Activated CD4-positive, alpha-beta T cell treated with anti-CD3 and anti-CD28 coated beads, Interleukin-2, amount 10 ng/mL, durations not matched to agents 24 days and 14 days (primary cell): ENCODE results near the gene SLC25A25. TPM values are rescaled to one million over a fixed set of nuclear protein-coding genes. Genes with fewer than 3 reads are reported as not detected.
"Not testable (repeated sequence)": the region's sequence is repeated elsewhere in the genome, so short reads cannot be mapped to it uniquely, and the experiment has no call there.

Experiments
- DNase-seq: peaks from one replicate; pipeline ENCODE4 v3.0.0; 2022
- H3K27ac Mint-ChIP-seq: one replicate; pipeline ENCODE4 v1.8.0; 2022; ENCODE audit warnings: mild to moderate bottlenecking, mixed read lengths
- H3K27me3 Mint-ChIP-seq: one replicate; pipeline ENCODE4 v1.8.0; 2022; ENCODE audit warnings: mixed read lengths
- H3K36me3 Mint-ChIP-seq: one replicate; pipeline ENCODE4 v1.8.0; 2022; ENCODE audit warnings: low read depth, mild to moderate bottlenecking, mixed read lengths
- H3K4me1 Mint-ChIP-seq: one replicate; pipeline ENCODE4 v1.8.0; 2021; ENCODE audit warnings: mixed read lengths
- H3K4me3 Mint-ChIP-seq: one replicate; pipeline ENCODE4 v1.8.0; 2022; ENCODE audit warnings: mild to moderate bottlenecking, moderate library complexity, mixed read lengths
- H3K9me3 Mint-ChIP-seq: one replicate; pipeline ENCODE4 v1.8.0; 2021; ENCODE audit warnings: mixed read lengths
- intact Hi-C: fragments of 100-400 bp; cut with micrococcal nuclease; formaldehyde crosslinking; loops from one replicate; pipeline ENCODE4 v1.15.1; 2023
- total RNA-seq: library from RNA; stranded (reverse); gene quantifications from 2 replicates; pipeline ENCODE4 v1.2.3, GENCODE V29; 2022

SLC25A25 gene
- 12.2 and 14.0 TPM in 2 replicates for total RNA-seq

DNA sequence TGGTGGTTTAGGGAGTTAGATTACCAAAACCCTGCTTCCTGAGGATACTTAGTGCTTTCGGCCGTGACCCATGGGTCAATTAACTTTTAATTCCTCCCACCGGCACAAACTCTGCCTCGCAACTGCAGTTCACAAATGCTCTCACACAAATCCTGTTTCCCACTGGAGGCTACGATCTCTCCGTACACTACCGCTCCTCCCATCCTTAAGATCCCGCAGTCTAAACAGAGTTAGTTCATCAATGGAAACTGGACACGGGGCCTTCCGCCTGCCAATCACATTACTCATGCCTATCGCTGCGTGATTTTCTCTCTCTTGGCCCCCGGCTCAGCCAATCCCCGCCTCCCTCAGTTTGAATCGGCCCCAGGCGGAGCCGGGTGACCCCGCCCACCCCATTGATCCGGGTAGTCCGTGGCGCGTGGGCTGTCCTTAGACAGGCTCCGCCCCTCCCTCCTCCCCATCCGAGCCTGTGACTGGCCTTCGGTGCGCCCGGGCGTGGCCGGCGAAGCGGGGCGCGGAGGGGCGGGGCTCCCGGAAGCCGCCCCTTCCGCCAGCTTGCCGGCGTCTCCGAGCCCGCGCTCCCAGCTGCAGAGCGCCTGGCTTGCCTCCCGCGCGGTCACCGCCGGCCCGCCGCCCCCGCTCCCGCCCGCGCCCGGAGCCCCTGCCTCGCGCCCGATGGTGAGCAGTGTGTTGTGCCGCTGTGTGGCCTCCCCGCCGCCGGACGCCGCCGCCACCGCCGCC, at the start of gene SLC25A25:
SLC25A25 (plus strand) TSS at position 588 of the 741 bp plus-strand sequence; CDS start at position 676, 88 bp downstream.
- H3K4me1 Mint-ChIP-seq: peaks cover 44% of the 10 kb centered on the region
- peak within 1 kb of the TSS; percentile 93 for H3K4me3 Mint-ChIP-seq

GRCh38 chr9:128020692-128021091, 47.3 kb upstream of the SLC25A25 start:
- Mint-ChIP-seq H3K27ac (no peak overlapping the region), H3K27me3 (no peaks in the 10 kb centered on the region), H3K36me3 (no peaks in the 10 kb centered on the region), H3K4me1 (peaks cover 51% of the 10 kb centered on the region), H3K4me3 (no peak overlapping the region), H3K9me3 (no peaks in the 10 kb centered on the region)
- no peak for DNase-seq
- intact Hi-C loops: no loop called here

More for the DNA sequence above, at the start of gene SLC25A25:
- peaks cover 21% of the 10 kb centered on the region for H3K36me3 Mint-ChIP-seq
- no peaks in the 10 kb centered on the region for H3K9me3 Mint-ChIP-seq
- intact Hi-C loops: loop anchor here (1.0 to 10.0 kb wide), 6 partner anchors 26 to 1109 kb away; partner anchors contain the start of genes CDK9, IER5L and TOR2A
- DNase-seq: peak; percentile 100
- no peaks in the 10 kb centered on the region for H3K27me3 Mint-ChIP-seq
- peak within 1 kb of the TSS; percentile 84 for H3K27ac Mint-ChIP-seq

DNA sequence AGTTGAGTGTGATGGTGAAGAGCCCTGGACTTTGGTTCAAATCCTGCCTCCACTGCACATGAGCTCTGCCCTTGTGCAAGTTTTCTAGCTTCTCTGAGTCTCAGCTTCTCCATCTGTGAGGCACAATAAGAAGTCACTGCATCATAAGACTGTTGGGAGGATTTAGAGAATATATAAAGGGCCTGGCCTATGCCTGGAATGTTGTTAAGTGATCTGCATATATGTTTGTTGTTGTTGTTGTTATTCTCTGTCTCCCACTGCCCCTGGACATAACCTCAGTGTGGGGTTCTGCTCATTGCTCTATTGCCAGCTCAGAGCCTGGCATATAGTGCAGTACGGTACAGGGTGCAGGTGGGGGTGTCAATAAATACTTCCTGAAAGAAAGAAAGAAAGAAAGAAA, 46.9 kb upstream of the SLC25A25 start:
- intact Hi-C loops: no loop called here
- no peak for DNase-seq
- Mint-ChIP-seq H3K9me3 (no peaks in the 10 kb centered on the region), H3K36me3 (peaks cover under 1% of the 10 kb centered on the region), H3K27ac (no peak overlapping the region), H3K27me3 (no peaks in the 10 kb centered on the region), H3K4me3 (no peak overlapping the region), H3K4me1 (peaks cover 55% of the 10 kb centered on the region)

- Mint-ChIP-seq H3K9me3 (no peaks in the 10 kb centered on the region), H3K27ac (no peak overlapping the region), H3K4me1 (peaks cover 71% of the 10 kb centered on the region)
Measured at GRCh38 chr9:128022886-128023285, 45.1 kb upstream of the SLC25A25 start.

DNA sequence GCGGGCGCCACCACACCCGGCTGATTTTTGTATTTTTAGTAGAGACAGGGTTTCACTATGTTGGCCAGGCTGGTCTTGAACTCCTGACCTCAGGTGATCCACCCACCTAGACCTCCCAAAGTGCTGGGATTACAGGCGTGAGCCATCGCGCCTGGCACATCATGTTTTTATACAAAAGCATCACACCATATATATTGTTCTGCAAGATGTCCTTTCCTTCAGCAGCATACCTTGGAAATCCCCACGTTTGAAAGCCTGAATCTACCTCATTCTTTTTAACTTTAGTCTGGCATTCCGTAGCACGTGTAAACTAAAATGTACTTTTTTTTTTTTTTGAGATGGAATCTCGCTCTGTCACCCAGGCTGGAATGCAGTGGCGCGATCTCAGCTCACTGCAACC, 44.4 kb upstream of the SLC25A25 start:
- H3K9me3 Mint-ChIP-seq, intact Hi-C loops, H3K27ac Mint-ChIP-seq, DNase-seq, H3K36me3 Mint-ChIP-seq, H3K27me3 Mint-ChIP-seq: not testable (repeated sequence)
- Mint-ChIP-seq H3K4me3 (peak overlapping the region; percentile 35), H3K4me1 (peaks cover 77% of the 10 kb centered on the region)

More at GRCh38 chr9:128022886-128023285, 45.1 kb upstream of the SLC25A25 start:
- intact Hi-C loops: no loop called here
- no peak overlapping the region for H3K4me3 Mint-ChIP-seq
- no peaks in the 10 kb centered on the region for H3K27me3 Mint-ChIP-seq
- no peak for DNase-seq
- H3K36me3 Mint-ChIP-seq: peaks cover 3% of the 10 kb centered on the region

- intact Hi-C loops: loop anchor here (5.0 kb wide), 1 partner anchor 92 kb away; no protein-coding TSS in a partner anchor
- peaks cover 3% of the 10 kb centered on the region for H3K36me3 Mint-ChIP-seq
- H3K9me3 Mint-ChIP-seq: no peaks in the 10 kb centered on the region
- peak overlapping the region; percentile 98 for H3K27ac Mint-ChIP-seq
- peaks cover 82% of the 10 kb centered on the region for H3K4me1 Mint-ChIP-seq
- H3K27me3 Mint-ChIP-seq: no peaks in the 10 kb centered on the region
- peak; percentile 71 for DNase-seq
- peak overlapping the region; percentile 74 for H3K4me3 Mint-ChIP-seq
Measured at GRCh38 chr9:128024761-128025308, 43.2 kb upstream of the SLC25A25 start.

DNA sequence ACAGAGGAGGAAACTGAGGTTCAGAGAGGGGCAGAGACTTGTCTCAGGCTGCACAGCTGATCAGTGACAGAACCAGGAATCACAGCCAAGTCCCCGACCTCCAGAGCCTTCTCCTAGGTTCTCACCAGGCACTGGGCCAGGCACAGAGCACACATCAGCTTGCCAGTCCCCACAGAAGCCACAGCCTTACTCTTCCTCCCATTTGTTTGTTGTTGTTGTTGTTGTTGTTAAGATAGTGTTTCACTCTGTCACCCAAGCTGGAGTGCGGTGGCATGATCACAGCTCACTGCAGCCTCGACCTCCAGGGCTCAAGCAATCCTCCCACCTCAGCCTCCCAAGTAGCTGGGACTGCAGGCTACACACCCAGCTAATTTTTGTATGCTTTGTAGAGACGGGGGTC, 42.3 kb upstream of the SLC25A25 start:
- Mint-ChIP-seq H3K4me3 (peak overlapping the region; percentile 74), H3K27me3 (no peaks in the 10 kb centered on the region), H3K27ac (peak overlapping the region; percentile 98), H3K36me3 (peaks cover 3% of the 10 kb centered on the region), H3K4me1 (peaks cover 84% of the 10 kb centered on the region), H3K9me3 (peaks cover 1% of the 10 kb centered on the region)
- intact Hi-C loops: loop anchor here (1.0 to 5.0 kb wide), 5 partner anchors 18 to 92 kb away; partner anchors contain the start of gene NAIF1
- peak; percentile 78 for DNase-seq

- Mint-ChIP-seq H3K9me3 (peaks cover 3% of the 10 kb centered on the region), H3K4me3 (peak overlapping the region; percentile 74), H3K27me3 (no peaks in the 10 kb centered on the region), H3K4me1 (peaks cover 84% of the 10 kb centered on the region), H3K36me3 (peaks cover 5% of the 10 kb centered on the region), H3K27ac (peak overlapping the region; percentile 98)
- DNase-seq: peak; percentile 94
- intact Hi-C loops: loop anchor here (1.0 to 5.0 kb wide), 5 partner anchors 19 to 91 kb away; partner anchors contain the start of gene NAIF1
Measured at GRCh38 chr9:128026255-128026772, 41.7 kb upstream of the SLC25A25 start.

DNA sequence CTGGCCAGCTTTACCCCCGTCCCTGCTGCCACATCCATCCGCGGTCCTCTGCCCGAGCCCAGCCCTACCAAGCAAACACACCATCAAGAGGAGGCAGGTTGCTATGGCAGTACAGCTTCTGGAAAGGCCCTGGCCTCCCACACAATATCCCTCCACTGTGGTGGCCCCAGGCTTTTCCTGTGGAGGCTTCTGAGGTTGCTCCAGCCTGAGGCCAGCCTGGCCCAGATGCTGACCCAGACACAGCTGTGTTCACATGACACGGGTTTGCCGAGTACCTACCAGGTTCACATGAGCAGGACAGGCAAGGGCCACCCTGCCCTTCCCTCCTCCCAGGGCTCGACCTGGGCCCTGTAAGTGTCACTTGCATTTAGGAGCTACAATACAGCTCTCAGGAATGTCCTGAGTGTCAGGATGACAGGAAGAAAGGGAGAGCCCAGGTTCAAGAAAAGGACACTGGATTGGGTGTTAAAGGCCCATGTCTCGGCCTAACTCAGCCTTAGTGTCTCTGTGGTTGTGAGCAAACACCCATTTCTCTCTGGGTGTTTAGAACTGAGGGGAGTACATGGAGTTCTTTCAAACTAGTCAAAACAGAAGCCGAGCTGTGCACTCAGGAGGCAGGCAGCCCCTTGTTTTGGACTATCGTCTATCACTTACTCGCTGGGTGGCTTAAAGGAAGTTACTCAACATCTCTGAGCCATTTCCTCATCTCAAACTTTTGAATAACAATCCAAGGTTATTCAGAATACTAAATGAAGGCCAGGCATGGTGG, 41.1 kb upstream of the SLC25A25 start:
- Mint-ChIP-seq H3K9me3 (peaks cover 3% of the 10 kb centered on the region), H3K36me3 (peaks cover 5% of the 10 kb centered on the region), H3K27me3 (no peaks in the 10 kb centered on the region), H3K4me3 (peak overlapping the region; percentile 74), H3K27ac (peak overlapping the region; percentile 98), H3K4me1 (peaks cover 82% of the 10 kb centered on the region)
- peak; percentile 85 for DNase-seq
- intact Hi-C loops: loop anchor here (1.0 to 5.0 kb wide), 5 partner anchors 20 to 90 kb away; partner anchors contain the start of gene NAIF1

- Mint-ChIP-seq H3K27ac (peak overlapping the region; percentile 80), H3K9me3 (peaks cover 3% of the 10 kb centered on the region), H3K4me1 (peaks cover 77% of the 10 kb centered on the region), H3K27me3 (no peaks in the 10 kb centered on the region), H3K36me3 (peaks cover 5% of the 10 kb centered on the region), H3K4me3 (peak overlapping the region; percentile 58)
- no peak for DNase-seq
- intact Hi-C loops: loop anchor here (5.0 kb wide), 1 partner anchor 90 kb away; no protein-coding TSS in a partner anchor
Measured at GRCh38 chr9:128027705-128028104, 40.3 kb upstream of the SLC25A25 start.

GRCh38 chr9:128033609-128034008, 34.4 kb upstream of the SLC25A25 start:
- peak; percentile 68 for DNase-seq
- no peaks in the 10 kb centered on the region for H3K27me3 Mint-ChIP-seq
- H3K9me3 Mint-ChIP-seq: peaks cover 3% of the 10 kb centered on the region
- peaks cover 39% of the 10 kb centered on the region for H3K4me1 Mint-ChIP-seq
- H3K36me3 Mint-ChIP-seq: peaks cover 5% of the 10 kb centered on the region
- peak overlapping the region; percentile 77 for H3K27ac Mint-ChIP-seq
- intact Hi-C loops: loop anchor here (5.0 to 10.0 kb wide), 2 partner anchors 49 to 249 kb away; partner anchors contain the start of gene CDK9
- no peak overlapping the region for H3K4me3 Mint-ChIP-seq

DNA sequence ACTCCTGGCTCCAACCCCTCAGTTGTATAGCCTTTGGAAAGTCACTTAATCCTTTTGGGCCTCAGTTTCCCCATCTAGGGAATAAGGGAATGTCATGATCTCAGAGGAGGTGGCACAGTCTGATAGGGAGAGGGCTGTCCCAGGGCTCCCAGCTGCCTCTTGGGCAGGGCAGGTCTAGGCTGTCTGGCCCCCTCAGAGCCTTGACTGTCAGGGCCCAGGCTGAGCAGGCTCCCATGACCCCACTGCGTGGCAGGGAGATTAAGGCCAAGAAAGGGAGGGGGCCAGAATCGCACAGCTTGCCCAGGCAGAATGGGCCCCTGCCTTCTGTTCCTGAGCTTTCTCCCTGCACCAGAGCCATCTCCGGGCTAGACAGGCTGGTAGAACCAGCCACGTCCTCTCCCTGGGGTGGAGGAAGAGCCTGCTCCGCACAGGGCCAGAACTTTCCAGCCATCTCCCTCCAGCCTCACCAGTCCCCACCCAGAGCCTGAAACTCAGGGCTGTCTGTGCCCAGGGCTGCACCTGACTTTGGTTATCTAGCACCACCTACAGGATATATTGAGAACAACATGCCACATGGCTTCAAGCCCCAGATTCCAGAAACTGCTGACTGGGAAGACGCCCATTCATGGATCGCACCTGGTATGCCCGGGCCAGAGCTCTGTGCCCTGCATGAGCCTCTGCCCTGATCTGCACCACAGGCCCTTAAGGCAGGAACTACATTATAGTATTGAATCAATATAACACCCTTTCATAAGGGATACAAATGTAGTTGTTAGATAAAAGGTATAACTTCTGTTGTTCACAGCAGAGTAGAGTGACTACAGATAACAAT, 33.0 kb upstream of the SLC25A25 start:
- Mint-ChIP-seq H3K9me3 (peaks cover 3% of the 10 kb centered on the region), H3K27me3 (no peaks in the 10 kb centered on the region), H3K27ac (peak overlapping the region; percentile 9), H3K4me3 (no peak overlapping the region), H3K36me3 (peaks cover 5% of the 10 kb centered on the region), H3K4me1 (peaks cover 31% of the 10 kb centered on the region)
- peak; percentile 92 for DNase-seq
- intact Hi-C loops: loop anchor here (1.0 to 10.0 kb wide), 3 partner anchors 47 to 250 kb away; partner anchors contain the start of gene CDK9
